Subcutaneous adipose tissue (tissue), 4 donors: ENCODE data around the gene SMPD2. TPM values are rescaled to one million over a fixed set of nuclear protein-coding genes. Genes with fewer than 3 reads are reported as not detected.

Experiments
- CTCF ChIP-seq: fragments of 450-650 bp; IDR thresholded peaks from one replicate; pipeline ENCODE4 v1.5.1; 2016; ENCODE audit warnings: low read depth, mild to moderate bottlenecking, control low read depth, antibody characterized with exemption, moderate library complexity
- total RNA-seq, 4 donors: library from RNA; depleted of rRNA; stranded (reverse); fragments of >200 nt; gene quantifications; one replicate each; pipeline ENCODE4 v1.1.0, GENCODE V29; 2016

The SMPD2 gene
- total RNA-seq, 4 donors from 2014 or later: 3.6 to 24.3 (median 11.3) TPM

- TF ChIP-seq CTCF: no peak
Observed at GRCh38 chr6:109457562-109457996, 17.1 kb downstream of the SMPD2 start.

- TF ChIP-seq CTCF: no peak
Observed at GRCh38 chr6:109458774-109459531, 18.4 kb downstream of the SMPD2 start.

- no peak for TF ChIP-seq CTCF
Observed at GRCh38 chr6:109460161-109460829, 19.8 kb downstream of the SMPD2 start.

GRCh38 chr6:109461733-109462526, 21.4 kb downstream of the SMPD2 start:
- TF ChIP-seq CTCF: no peak

- no peak for TF ChIP-seq CTCF
Observed at GRCh38 chr6:109465772-109466171, 25.2 kb downstream of the SMPD2 start.

GRCh38 chr6:109466212-109466923, 25.8 kb downstream of the SMPD2 start:
- no peak for TF ChIP-seq CTCF
